Lung (tissue), 12 donors: Measurements from ENCODE around the gene FIZ1. TPM values are rescaled to one million over a fixed set of nuclear protein-coding genes. Genes with fewer than 3 reads are reported as not detected.

Source experiments
- ATAC-seq: fragments of 200-7000 bp; cut with Tn5 transposase; one replicate; pipeline ENCODE4 v1.9.1; 2020; ENCODE audit warnings: moderate number of reproducible peaks; ENCODE audit not compliant: insufficient read depth, low FRiP score
- DNase-seq, 3 donors: peaks; one replicate each; pipeline ENCODE4 v3.0.0-alpha.2; 2013 to 2017
- H3K27ac ChIP-seq, 2 donors: one replicate each; pipeline ENCODE4 v1.5.1; 2013; ENCODE audit warnings: mild to moderate bottlenecking in 2 of 2, moderate library complexity in 2 of 2, control low read depth in 1 of 2, inconsistent platforms in 1 of 2, low read depth in 1 of 2, low read length in 1 of 2
- H3K27me3 ChIP-seq, 3 donors: one replicate each; pipeline ENCODE4 v1.5.1; 2013; ENCODE audit warnings: low read length in 2 of 3; ENCODE audit not compliant: control insufficient read depth in 3 of 3, insufficient read depth in 3 of 3
- H3K36me3 ChIP-seq, 4 donors: one replicate each; pipeline ENCODE4 v1.5.1; 2013; ENCODE audit warnings: low read length in 4 of 4, mild to moderate bottlenecking in 1 of 4, moderate library complexity in 1 of 4; ENCODE audit not compliant: control insufficient read depth in 4 of 4, insufficient read depth in 4 of 4
- H3K4me1 ChIP-seq, 5 donors: one replicate each; pipeline ENCODE4 v1.5.1; 2013; ENCODE audit warnings: low read length in 5 of 5, mild to moderate bottlenecking in 2 of 5, moderate library complexity in 1 of 5; ENCODE audit not compliant: control insufficient read depth in 5 of 5, insufficient read depth in 5 of 5
- H3K4me3 ChIP-seq: one replicate; pipeline ENCODE4 v1.5.1; 2013; ENCODE audit warnings: mild to moderate bottlenecking, control low read depth, moderate library complexity
- H3K9ac ChIP-seq, 2 donors: one replicate each; pipeline ENCODE4 v1.5.1; 2013; ENCODE audit warnings: low read length in 2 of 2, control low read depth in 1 of 2; ENCODE audit not compliant: insufficient read depth in 1 of 2
- H3K9me3 ChIP-seq, 4 donors: one replicate each; pipeline ENCODE4 v1.5.1; 2013; ENCODE audit warnings: low read length in 3 of 4, mild to moderate bottlenecking in 1 of 4, moderate library complexity in 1 of 4; ENCODE audit not compliant: control insufficient read depth in 4 of 4, insufficient read depth in 3 of 4
- WGBS, 2 donors: extraction: QIAGEN DNeasy Blood & Tissue Kit; methylation state at CpG; one replicate each; pipeline ENCODE4 v1.1.7; 2013; 5-methylcytosine and 5-hydroxymethylcytosine counted together
- polyA plus RNA-seq, 2 donors: library from polyadenylated mRNA; stranded (reverse); fragments of 200-250 nt; gene quantifications; one replicate each; pipeline ENCODE4 v1.2.1, GENCODE V29; 2013
- total RNA-seq, 2 donors: library from RNA; depleted of rRNA in 1 of 2; stranded (reverse); fragments of >200 nt in 1 of 2; gene quantifications; one replicate each; pipeline ENCODE4 v1.2.1, GENCODE V29; 2014 to 2021
- TF ChIP-seq, protein P1 (sequence below): IDR thresholded peaks from 2 replicates; pipeline ENCODE4 v1.5.1; 2012; ENCODE audit warnings: mild to moderate bottlenecking; ENCODE audit errors: control extremely low read depth, extremely low read depth
- donor health status: control.
- donor health status: control.
- donor health status: Bipolar disorder and iron deficiency.
- donor health status: healthy.
- donor health status: DM: yes; HTN: yes; CAD: no.

The FIZ1 gene
- total and polyA plus RNA-seq, 4 donors: 5.6 to 17.6 (median 9.9) TPM

DNA sequence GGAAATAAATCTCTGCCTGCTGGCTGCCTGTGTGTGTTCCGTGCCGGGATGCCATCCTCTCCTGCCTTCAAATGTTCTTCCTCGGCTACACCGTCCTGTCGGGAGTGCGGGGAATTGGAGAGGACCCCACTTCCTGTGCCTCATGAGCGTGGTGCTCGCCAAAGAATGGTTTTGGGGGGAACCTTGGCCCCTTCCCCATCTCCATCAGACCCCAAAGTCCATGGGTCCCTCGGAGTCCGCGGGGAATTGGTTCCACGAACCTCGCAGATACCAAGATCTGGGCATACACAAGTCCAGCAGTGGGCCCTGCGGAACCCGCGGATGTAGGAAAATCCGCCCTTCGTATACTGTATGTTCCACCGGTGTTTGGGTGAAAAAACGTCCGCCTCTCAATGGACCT is 3.8 kb upstream of the FIZ1 start:
- TF ChIP-seq, protein P1, sequence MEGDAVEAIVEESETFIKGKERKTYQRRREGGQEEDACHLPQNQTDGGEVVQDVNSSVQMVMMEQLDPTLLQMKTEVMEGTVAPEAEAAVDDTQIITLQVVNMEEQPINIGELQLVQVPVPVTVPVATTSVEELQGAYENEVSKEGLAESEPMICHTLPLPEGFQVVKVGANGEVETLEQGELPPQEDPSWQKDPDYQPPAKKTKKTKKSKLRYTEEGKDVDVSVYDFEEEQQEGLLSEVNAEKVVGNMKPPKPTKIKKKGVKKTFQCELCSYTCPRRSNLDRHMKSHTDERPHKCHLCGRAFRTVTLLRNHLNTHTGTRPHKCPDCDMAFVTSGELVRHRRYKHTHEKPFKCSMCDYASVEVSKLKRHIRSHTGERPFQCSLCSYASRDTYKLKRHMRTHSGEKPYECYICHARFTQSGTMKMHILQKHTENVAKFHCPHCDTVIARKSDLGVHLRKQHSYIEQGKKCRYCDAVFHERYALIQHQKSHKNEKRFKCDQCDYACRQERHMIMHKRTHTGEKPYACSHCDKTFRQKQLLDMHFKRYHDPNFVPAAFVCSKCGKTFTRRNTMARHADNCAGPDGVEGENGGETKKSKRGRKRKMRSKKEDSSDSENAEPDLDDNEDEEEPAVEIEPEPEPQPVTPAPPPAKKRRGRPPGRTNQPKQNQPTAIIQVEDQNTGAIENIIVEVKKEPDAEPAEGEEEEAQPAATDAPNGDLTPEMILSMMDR: no peak
- Histone ChIP-seq H3K27ac (no peak overlapping the region), H3K4me1 (peaks cover 0 to 25% (median 0%) of the 10 kb centered on the region in 5 donors), H3K27me3 (no peaks in the 10 kb centered on the region), H3K4me3 (no peak overlapping the region), H3K9me3 (no peaks in the 10 kb centered on the region), H3K9ac (no peak overlapping the region), H3K36me3 (peaks cover 0 to 8% (median 4%) of the 10 kb centered on the region in 4 donors)
- 92% methylated on average over 21 of the region's 21 CpGs for WGBS, 2 donors
- DNase-seq (no peak), ATAC-seq (no peak)

DNA sequence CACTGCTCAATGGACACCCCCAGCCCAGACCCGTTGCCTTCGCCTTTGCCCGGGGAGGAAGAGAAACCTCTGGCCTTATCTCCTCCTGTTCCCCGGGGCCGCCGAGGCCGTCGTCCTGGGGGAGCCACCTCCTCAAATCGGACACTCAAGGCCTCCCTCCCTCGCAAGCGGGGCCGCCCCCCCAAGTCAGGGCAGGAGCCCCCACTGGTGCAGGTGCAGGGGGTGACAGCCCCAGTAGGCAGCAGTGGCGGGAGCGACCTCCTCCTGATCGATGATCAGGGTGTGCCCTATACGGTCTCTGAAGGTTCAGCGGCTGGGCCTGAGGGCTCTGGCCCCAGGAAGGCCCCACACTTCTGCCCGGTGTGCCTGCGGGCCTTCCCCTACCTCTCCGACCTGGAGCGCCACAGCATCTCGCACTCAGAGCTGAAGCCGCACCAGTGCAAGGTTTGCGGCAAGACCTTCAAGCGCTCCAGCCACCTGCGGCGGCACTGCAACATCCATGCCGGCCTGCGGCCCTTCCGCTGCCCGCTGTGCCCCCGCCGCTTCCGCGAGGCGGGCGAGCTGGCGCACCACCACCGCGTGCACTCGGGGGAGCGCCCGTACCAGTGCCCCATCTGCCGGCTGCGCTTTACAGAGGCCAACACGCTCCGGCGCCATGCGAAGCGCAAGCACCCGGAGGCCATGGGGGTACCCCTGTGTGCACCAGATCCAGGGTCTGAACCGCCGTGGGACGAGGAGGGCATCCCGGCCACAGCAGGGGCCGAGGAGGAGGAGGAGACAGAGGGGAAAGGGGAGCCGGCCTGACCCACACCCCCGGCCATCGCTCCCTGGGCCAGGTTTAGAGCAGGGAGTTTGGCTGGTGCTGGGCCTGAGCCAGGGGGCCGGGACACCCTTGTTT is 3.0 kb upstream of the FIZ1 start:
- no peak overlapping the region for H3K9ac ChIP-seq
- no peak for ATAC-seq
- no peak overlapping the region for H3K4me3 ChIP-seq
- H3K9me3 ChIP-seq: no peaks in the 10 kb centered on the region
- no peak for DNase-seq
- TF ChIP-seq, protein P1: no peak
- H3K4me1 ChIP-seq: peaks cover 0 to 25% (median 0%) of the 10 kb centered on the region in 5 donors
- 95 to 97% methylated on average over 52 to 60 of the region's 60 CpGs for WGBS, 2 donors
- no peaks in the 10 kb centered on the region for H3K27me3 ChIP-seq
- peaks cover 0 to 12% (median 4%) of the 10 kb centered on the region in 4 donors for H3K36me3 ChIP-seq
- H3K27ac ChIP-seq: no peak overlapping the region

DNA sequence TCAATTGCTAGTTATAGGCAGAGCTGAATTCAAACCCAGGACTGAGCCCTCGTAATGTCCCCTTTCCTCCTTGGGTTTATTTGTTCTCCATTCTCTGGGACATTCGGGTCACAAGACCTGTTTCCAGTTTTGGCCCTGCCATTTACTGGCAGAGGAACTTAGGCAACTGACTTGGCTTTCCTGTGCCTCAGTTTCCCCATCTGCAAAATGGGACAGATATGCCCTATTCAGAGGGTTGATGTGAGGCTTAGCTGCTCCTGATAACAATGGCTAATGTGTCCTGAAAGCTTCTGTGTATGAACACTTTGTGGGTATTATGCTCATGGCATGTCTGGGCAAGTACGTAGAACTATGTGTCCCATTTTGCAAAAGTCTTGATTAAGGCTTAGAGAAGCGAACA is 1.8 kb upstream of the FIZ1 start:
- Histone ChIP-seq H3K36me3 (peaks cover 0 to 15% (median 6%) of the 10 kb centered on the region in 4 donors), H3K27ac (peak overlapping the region; percentile 88 to 90), H3K4me1 (peaks cover 0 to 17% (median 0%) of the 10 kb centered on the region in 5 donors), H3K9me3 (no peaks in the 10 kb centered on the region), H3K27me3 (no peaks in the 10 kb centered on the region), H3K4me3 (peak overlapping the region; percentile 52), H3K9ac (no peak overlapping the region)
- ATAC-seq (no peak), DNase-seq (no peak)
- TF ChIP-seq, protein P1: no peak
- WGBS, 2 donors: 55 to 62% methylated on average over 4 of the region's 4 CpGs
